GM10847 (cell line): ENCODE data around the gene KLHDC10.

Experiments used
- POLR2A ChIP-seq: IDR thresholded peaks from 2 replicates; pipeline ENCODE4 v1.6.1; 2011; ENCODE audit not compliant: insufficient read length; ENCODE audit errors: extremely low read depth

KLHDC10 gene

DNA sequence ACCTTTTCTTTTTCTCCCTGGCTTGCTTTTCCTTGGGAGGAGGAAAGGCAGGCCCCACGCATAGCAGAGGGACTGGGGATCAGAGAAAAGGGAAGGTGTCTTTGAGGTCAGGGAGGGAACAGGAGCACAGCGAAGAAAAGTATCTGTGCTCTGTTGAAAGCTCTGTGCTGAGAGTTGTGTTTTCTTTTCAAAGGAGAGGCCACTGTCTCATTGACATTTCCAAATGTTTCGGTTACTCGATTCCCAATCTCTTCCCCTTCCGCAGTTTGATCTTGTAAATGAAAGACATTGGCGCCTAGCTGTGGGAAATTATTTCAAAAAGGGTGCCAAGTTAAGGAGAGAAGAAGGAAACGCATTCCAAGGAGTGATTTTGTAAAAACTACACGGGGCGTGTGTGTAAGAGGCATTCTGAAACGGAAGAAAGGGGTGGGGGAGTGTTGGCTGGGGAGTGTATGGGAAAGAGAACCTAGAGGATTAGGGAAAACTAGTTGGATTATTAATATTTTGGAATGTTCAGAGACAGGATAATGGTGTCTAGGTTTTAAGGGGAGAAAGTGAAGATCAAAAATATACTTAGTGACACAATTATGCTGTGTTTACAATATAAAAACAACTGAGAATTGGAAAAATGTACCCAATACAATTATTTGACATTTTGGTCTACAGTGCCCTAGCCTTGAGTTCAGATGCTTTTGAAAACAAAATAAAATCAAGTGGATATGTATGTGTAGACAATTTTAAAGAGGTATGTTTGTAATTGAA lies 708 bp downstream of the KLHDC10 start:
- TF ChIP-seq POLR2A: no peak

GRCh38 chr7:130071701-130072622 lies 1.6 kb downstream of the KLHDC10 start:
- no peak for TF ChIP-seq POLR2A

DNA sequence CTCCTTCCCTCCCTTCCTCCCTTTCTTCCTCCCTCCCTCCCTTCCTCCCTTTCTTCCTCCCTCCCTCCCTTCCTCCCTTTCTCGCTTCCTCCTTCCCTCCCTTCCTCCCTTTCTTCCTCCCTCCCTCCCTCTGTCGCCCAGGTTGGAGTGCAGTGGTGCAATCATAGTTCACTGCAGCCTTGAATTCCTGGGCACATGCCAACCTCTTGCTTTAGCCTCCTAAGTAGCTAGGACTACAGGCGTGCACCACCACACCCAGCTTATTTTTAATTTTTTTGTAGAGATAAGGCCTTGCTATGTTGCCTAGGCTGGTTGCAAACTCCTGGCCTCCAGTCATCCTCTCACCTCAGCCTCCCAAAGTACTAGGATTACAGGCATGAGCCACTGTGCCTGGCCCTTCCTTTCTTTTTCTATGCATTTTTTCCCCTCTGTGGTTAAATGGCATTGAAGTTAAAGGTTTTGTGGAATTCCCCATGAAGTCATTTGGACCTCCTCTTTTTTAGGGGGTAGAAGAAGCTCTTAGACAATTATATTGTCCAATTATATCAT lies 9.6 kb downstream of the KLHDC10 start:
- TF ChIP-seq POLR2A: no peak

GRCh38 chr7:130084037-130084875 lies 13.9 kb downstream of the KLHDC10 start:
- TF ChIP-seq POLR2A: no peak

DNA sequence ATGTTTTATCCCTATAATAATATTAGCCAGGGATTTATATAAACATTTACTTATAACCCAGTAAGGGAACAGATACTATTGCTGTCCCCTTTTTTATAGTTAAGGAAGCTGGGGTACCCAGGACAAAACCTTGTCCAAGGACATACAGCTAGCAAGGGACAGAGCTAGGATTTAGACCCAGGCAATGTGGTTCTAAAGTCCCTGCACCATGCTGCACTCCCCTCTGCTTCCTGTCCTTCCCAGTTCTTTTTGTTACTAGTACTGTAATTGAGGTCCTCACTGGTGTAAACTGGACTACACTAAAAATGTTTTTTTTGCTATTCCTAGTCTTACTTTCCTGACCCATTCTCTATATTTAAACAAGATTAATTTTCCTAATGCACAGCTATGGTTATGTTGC lies 16.6 kb downstream of the KLHDC10 start:
- TF ChIP-seq POLR2A: no peak

DNA sequence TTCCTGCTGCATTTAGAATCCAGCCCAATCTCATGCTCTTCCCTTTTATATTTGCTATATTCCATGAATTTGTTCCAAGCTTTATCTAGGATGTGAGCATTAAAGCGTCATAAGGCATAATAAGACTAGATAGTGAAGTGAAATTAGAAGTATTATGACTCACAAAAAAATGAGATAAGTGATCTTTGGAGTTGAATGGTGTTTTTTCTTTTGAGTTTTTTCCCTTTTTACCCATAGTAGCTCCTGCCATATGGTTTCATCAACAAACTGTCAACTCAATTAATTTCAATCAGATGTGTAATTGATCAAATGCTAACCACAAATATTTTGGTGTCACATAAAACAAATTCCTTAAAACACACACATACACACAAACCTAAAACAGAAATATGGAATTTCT lies 17.0 kb downstream of the KLHDC10 start:
- TF ChIP-seq POLR2A: no peak

- no peak for TF ChIP-seq POLR2A
These were observed 20.6 kb downstream of the KLHDC10 start for GRCh38 chr7:130090745-130091532.

- TF ChIP-seq POLR2A: no peak
These were observed 21.7 kb downstream of the KLHDC10 start for GRCh38 chr7:130091999-130092398.

DNA sequence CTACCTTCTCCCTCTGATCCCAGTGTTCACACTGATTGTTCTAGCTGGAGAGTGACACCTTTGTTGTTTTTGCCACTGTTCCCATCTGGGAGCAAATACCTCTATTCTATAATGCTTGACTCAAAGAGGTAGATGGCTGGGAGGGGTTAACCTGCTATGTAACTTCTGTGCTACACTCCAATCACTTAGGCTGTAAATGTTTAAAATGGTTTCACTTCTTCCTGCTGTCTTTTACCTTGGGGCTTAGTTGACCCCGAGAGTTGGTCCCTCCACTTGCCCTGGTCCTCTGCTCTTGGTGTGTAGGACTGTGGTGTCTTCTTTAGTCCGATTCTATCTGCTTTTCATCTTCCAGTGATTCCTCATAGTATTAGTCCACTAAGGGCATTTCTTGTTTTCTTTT lies 22.3 kb downstream of the KLHDC10 start:
- TF ChIP-seq POLR2A: no peak

- no peak for TF ChIP-seq POLR2A
These were observed 25.5 kb downstream of the KLHDC10 start for GRCh38 chr7:130095812-130096211.

- no peak for TF ChIP-seq POLR2A
These were observed 26.0 kb downstream of the KLHDC10 start for GRCh38 chr7:130096243-130096827.

DNA sequence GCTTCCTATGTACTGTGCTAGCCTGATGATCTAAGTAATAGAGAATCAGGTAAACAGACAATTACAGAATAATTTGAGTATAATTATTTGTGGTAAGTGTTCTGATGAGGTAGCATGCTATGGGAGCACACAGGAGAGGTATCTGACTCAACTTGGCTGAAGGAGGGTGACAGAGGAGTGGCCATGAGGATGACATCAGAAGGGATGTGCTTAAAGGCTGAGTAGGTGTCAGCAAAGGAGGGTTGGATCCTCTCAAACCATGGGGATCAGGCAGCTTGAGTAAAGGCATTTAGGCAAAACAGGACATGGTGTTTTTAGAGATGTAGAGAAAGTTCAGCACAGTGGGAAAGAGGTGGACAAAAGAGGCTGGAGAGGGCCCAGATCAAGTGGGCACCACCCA lies 29.0 kb downstream of the KLHDC10 start:
- no peak for TF ChIP-seq POLR2A

DNA sequence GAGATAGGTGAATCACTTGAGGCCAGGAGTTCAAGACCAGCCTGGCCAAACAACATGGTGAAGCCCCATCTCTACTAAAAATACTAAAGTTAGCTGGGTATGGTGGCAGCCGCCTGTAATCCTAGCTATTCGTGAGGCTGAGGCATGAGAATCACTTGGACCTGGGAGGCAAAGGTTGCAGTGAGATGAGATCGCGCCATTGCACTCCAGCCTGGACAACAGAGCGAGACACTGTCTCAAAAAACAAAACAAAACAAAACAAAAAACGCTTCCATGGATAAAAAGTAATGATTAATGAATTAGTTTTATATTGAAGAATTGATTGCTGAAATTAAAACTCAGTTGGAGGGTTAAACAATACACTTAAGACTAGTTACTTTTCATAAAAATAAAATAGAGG lies 32.3 kb downstream of the KLHDC10 start:
- TF ChIP-seq POLR2A: no peak

- TF ChIP-seq POLR2A: no peak
These were observed 37.8 kb downstream of the KLHDC10 start for GRCh38 chr7:130107949-130108674.

DNA sequence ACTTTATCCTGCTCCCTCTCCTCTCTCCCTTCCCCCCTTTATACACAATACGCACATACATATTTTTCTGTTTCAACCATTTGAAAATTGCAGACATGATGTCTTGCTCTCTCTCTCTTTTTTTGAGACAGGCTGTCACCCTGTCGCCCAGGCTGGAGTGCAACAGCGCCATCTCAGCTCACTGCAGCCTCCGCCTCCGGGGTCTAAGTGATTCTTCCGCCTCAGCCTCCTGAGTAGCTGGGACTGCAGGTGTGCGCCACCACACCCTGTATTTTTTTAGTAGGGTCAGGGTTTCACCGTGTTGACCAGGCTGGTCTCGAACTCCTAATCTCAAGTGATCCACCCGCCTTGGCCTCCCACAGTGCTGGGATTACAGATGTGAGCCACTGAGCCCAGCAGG lies 38.5 kb downstream of the KLHDC10 start:
- no peak for TF ChIP-seq POLR2A
